SU-DHL-6 (cell line): ENCODE results near the gene MPPED2.

Experiments
- H2AFZ ChIP-seq: fragments of 200-600 bp; sonication (generic); 2 replicates; pipeline ENCODE4 v1.6.1; 2014; ENCODE audit warnings: low read depth, mild to moderate bottlenecking, moderate library complexity, mixed read lengths, antibody characterized with exemption, low read length; ENCODE audit not compliant: severe bottlenecking
- H3F3A ChIP-seq: fragments of 200-600 bp; shearing (Covaris generic); 2 replicates; pipeline ENCODE4 v1.6.0; 2016; ENCODE audit warnings: antibody characterized with exemption, mild to moderate bottlenecking; ENCODE audit not compliant: insufficient read depth
- H3K27ac ChIP-seq: fragments of 200-600 bp; sonication (generic); 2 replicates; pipeline ENCODE4 v1.5.1; 2016; ENCODE audit warnings: low read depth, mild to moderate bottlenecking, low read length, moderate library complexity, mixed read lengths
- H3K27me3 ChIP-seq: fragments of 200-600 bp; sonication (generic), shearing (Covaris generic); 2 replicates; pipeline ENCODE4 v1.6.0; 2014; ENCODE audit warnings: mild to moderate bottlenecking, low read length
- H3K36me3 ChIP-seq: fragments of 200-600 bp; sonication (generic); 2 replicates; pipeline ENCODE4 v1.6.1; 2014; ENCODE audit warnings: mild to moderate bottlenecking, low read length, mixed read lengths
- H3K4me2 ChIP-seq: fragments of 300-600, 200-600 bp; shearing (Covaris generic), sonication (generic); 2 replicates; pipeline ENCODE4 v1.6.0; 2014; ENCODE audit warnings: low read length, low read depth, mild to moderate bottlenecking; ENCODE audit not compliant: poor library complexity, severe bottlenecking
- H3K4me3 ChIP-seq: fragments of 200-600 bp; sonication (generic); 2 replicates; pipeline ENCODE4 v1.5.1; 2014; ENCODE audit warnings: antibody characterized with exemption, low read length, mild to moderate bottlenecking, mixed read lengths; ENCODE audit not compliant: insufficient read depth, poor library complexity, severe bottlenecking
- H3K79me2 ChIP-seq: fragments of 200-600 bp; sonication (generic); 2 replicates; pipeline ENCODE4 v1.6.1; 2014; ENCODE audit warnings: mild to moderate bottlenecking, low read length, moderate library complexity; ENCODE audit not compliant: insufficient read depth
- H3K9ac ChIP-seq: fragments of 200-600 bp; sonication (generic); 2 replicates; pipeline ENCODE4 v1.7.0; 2014; ENCODE audit warnings: mild to moderate bottlenecking, low read length
- H3K9me2 ChIP-seq: fragments of 200-600 bp; sonication (generic); replicated peaks from 2 replicates; pipeline ENCODE4 v1.6.1; 2014; ENCODE audit warnings: low read length; ENCODE audit not compliant: insufficient read depth
- H3K9me3 ChIP-seq: fragments of 200-600 bp; sonication (generic); 2 replicates; pipeline ENCODE4 v1.6.1; 2014; ENCODE audit warnings: low read length, mixed read lengths; ENCODE audit not compliant: insufficient read depth
- H4K20me1 ChIP-seq: fragments of 200-600 bp; sonication (generic); 2 replicates; pipeline ENCODE4 v1.6.1; 2014; ENCODE audit warnings: low read depth, mild to moderate bottlenecking, antibody characterized with exemption, low read length, moderate library complexity, mixed read lengths
- EZH2phosphoT487 ChIP-seq: fragments of 200-600 bp; sonication (generic), shearing (Covaris generic); conservative IDR thresholded peaks from 2 replicates; pipeline ENCODE4 v1.6.1; 2018; ENCODE audit warnings: mild to moderate bottlenecking, antibody characterized with exemption, low read length, moderate library complexity, mixed read lengths
- TF ChIP-seq, protein P1 (sequence below): fragments of 200-600 bp; sonication (generic); IDR thresholded peaks from one replicate; pipeline ENCODE4 v1.5.1; 2017; ENCODE audit warnings: antibody characterized with exemption, mild to moderate bottlenecking, low read length, moderate library complexity; ENCODE audit not compliant: insufficient read depth, poor library complexity, severe bottlenecking

Gene MPPED2

DNA sequence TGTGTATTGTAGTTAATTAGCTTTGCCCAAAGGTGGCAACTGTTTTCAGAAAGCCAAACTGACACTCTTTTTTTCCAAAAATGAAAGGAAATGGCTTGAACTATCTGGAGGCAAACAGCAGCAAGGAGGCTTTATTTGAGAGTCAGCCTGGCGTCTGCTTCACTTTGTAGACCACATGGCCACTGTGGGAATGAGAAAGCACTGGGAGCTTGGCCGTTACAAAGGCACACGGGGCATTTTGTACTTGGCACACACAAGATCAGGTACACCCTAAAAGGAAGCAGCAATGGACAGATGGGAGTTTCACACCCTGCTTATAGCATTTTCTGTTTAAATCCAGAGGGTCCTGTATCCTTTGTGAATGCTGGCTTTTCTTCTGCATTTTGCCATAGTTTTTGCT lies 126.3 kb downstream of the MPPED2 start:
- H3K4me2 ChIP-seq = no peak overlapping the region
- no peak overlapping the region for H3K27ac ChIP-seq
- no peak overlapping the region for H2AFZ ChIP-seq
- H3K9ac ChIP-seq = no peak overlapping the region
- H4K20me1 ChIP-seq = no peaks in the 10 kb centered on the region
- no peaks in the 10 kb centered on the region for H3F3A ChIP-seq
- TF ChIP-seq, protein P1, sequence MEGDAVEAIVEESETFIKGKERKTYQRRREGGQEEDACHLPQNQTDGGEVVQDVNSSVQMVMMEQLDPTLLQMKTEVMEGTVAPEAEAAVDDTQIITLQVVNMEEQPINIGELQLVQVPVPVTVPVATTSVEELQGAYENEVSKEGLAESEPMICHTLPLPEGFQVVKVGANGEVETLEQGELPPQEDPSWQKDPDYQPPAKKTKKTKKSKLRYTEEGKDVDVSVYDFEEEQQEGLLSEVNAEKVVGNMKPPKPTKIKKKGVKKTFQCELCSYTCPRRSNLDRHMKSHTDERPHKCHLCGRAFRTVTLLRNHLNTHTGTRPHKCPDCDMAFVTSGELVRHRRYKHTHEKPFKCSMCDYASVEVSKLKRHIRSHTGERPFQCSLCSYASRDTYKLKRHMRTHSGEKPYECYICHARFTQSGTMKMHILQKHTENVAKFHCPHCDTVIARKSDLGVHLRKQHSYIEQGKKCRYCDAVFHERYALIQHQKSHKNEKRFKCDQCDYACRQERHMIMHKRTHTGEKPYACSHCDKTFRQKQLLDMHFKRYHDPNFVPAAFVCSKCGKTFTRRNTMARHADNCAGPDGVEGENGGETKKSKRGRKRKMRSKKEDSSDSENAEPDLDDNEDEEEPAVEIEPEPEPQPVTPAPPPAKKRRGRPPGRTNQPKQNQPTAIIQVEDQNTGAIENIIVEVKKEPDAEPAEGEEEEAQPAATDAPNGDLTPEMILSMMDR = no peak
- no peak for TF ChIP-seq EZH2phosphoT487
- no peaks in the 10 kb centered on the region for H3K79me2 ChIP-seq
- H3K9me3 ChIP-seq = no peaks in the 10 kb centered on the region
- H3K27me3 ChIP-seq = no peaks in the 10 kb centered on the region
- no peaks in the 10 kb centered on the region for H3K9me2 ChIP-seq
- no peak overlapping the region for H3K4me3 ChIP-seq
- H3K36me3 ChIP-seq = no peaks in the 10 kb centered on the region

DNA sequence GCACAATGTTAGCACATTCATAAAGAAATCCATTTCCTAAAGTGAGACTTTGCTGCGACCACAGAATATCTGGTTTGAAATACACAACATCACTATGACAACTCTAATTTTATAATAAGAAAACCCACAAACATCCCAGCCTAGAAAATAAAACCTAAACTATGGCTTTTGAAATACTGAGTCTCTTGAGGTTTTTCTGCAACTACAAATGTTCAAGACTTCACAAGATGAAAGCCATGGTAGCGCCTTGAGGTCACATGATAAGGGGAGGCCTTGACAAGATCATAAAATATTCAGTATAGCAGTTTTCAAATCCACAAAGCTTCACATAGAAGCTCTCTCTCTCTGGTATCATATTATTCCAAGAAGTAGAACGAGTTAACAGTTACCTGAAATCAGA lies 126.8 kb downstream of the MPPED2 start:
- Histone ChIP-seq H4K20me1 (no peaks in the 10 kb centered on the region), H3K4me3 (no peak overlapping the region), H3K79me2 (no peaks in the 10 kb centered on the region), H3K9me3 (no peaks in the 10 kb centered on the region), H2AFZ (no peak overlapping the region), H3K27me3 (no peaks in the 10 kb centered on the region), H3K9ac (no peak overlapping the region), H3F3A (no peaks in the 10 kb centered on the region), H3K27ac (no peak overlapping the region), H3K9me2 (no peaks in the 10 kb centered on the region), H3K4me2 (no peak overlapping the region), H3K36me3 (no peaks in the 10 kb centered on the region)
- TF ChIP-seq, protein P1 = no peak
- no peak for TF ChIP-seq EZH2phosphoT487

DNA sequence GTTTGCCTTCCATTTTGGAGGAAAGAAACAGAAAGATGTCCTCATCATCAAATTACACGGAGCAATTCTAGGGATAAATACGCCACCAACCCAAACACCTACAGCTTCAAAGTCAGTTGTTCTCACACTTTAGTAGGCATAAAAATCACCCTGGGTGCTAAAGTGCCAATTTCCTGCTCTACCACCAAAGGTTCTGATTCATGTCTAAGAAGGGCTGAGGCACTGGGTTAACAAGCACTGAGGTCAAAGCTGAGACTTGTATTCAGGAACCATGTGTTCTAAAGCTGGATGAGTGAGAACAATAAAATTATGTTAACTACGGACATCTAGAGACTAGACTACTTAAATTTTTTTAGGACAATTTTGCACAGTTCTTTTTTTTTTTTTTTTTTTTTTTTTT lies 127.6 kb downstream of the MPPED2 start:
- Histone ChIP-seq H4K20me1 (no peaks in the 10 kb centered on the region), H3K9me2 (no peaks in the 10 kb centered on the region), H3K4me3 (no peak overlapping the region), H2AFZ (no peak overlapping the region), H3K9me3 (0 out of 2 replicates have a peak, but pooled peaks cover under 1% of the 10 kb centered on the region), H3K27me3 (no peaks in the 10 kb centered on the region), H3K79me2 (no peaks in the 10 kb centered on the region), H3K9ac (no peak overlapping the region), H3K4me2 (no peak overlapping the region), H3F3A (no peaks in the 10 kb centered on the region), H3K27ac (no peak overlapping the region), H3K36me3 (no peaks in the 10 kb centered on the region)
- TF ChIP-seq, protein P1 = no peak
- no peak for TF ChIP-seq EZH2phosphoT487
